Activated T-helper 9 cell treated with anti-CD3 and anti-CD28 coated beads, Interleukin-2, amount 50 U/mL, for 16 hours (primary cell): ENCODE results near the gene ATIC.

ENCODE experiments used
- DNase-seq: peaks from one replicate; pipeline ENCODE4 v3.0.0-alpha.2; 2020; ENCODE audit warnings: low read depth

ATIC gene

DNA sequence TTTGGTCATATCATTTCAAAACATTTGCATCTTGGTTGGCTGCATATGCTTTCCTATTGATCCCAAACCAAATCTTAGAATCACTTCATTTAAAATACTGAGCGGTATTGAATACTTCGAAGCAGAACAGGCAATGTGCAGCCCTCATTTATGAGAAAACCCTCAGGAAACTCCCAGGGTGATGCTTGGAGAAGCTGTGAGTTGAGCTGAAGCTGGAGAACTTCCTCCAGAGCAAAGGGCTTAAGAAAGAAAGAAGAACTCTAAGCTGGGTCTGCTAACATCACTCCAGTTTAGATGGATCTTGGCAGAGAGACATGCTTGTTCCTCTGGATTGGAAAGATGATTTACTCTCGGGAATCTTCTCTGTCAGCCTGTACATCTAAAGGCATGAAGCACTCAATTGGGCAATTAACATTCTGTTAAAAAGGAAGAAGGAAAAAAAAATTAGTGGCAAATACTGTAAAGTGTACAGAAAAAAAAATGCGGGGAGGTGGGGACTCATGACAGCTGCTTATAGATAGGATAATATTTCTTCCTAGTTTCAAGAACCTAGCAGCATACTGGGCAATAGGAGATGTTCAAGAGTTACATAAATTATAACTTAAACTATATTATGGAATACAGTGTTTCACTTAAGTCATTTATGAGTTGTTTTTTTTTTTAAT lies 49.5 kb downstream of the ATIC start:
- no peak for DNase-seq

DNA sequence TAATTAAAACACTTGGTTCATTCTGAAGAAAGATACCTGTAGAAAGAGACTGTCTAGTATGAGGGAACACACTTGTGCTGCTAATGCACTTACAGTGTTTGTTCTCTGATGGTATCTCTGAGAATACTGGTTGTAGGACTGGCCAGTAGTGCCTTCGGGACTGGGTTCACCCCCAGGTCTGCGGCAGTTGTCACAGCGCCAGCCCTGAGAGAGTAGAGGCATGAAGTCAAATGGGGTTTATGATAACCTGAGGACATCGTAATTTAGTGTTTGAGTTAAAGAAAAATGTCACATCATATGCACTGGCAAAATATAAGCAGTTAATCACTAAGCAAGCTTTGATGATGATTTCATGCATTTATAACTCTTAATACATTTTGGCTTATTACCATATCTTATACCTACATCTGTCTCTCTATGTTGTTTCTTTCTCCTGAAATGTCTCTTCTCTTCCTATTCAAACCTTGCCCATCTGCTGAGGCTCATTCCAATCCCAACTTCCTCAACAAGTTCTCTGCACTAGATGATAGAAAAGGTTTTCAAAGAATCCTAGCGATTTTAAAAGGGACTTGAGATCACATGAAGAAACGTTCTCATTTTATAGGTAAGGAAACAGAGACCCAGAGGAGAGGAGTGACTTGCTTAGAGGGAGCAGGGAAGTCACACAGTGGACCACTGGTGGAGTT lies 50.2 kb downstream of the ATIC start:
- DNase-seq, result no peak

GRCh38 chr2:215362562-215362904 lies 50.7 kb downstream of the ATIC start:
- DNase-seq, result no peak

GRCh38 chr2:215363039-215363438 lies 51.2 kb downstream of the ATIC start:
- DNase-seq, result no peak

DNA sequence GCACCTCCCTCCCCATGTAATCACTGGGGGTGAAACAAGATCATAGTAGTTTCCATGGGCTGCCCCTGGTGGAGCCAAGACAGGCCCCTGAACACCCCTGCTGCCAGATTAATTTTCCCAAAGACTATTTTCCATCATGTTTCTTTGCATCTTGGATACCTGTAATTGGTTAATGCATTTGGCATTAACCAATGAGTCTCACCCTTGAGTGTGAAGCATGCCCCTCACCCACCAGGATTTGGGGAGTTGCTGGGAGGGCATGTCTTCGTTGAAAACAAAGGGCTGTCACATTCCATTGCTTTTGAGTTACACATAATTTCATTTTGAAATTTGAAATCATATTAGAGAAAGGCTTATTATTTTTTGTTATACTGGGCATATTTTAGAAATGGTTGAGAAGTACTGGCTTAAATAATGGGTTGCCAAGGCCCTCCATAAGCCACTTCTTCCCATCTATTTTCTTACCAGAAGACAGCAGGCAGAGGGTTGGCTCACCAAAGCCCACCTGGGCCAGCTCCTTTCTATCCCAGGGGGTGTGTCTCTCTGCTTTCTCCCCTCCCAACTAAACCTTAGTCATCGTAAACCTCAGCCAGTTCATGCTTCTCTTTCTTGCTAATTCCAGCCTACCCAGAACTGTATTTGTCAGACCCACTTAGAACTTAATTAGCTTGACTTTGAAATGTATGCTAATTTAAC lies 51.8 kb downstream of the ATIC start:
- no peak for DNase-seq

GRCh38 chr2:215364157-215365155 lies 52.6 kb downstream of the ATIC start:
- no peak for DNase-seq

- no peak for DNase-seq
Measured at GRCh38 chr2:215365184-215365658, 53.4 kb downstream of the ATIC start.

GRCh38 chr2:215366440-215367032 lies 54.7 kb downstream of the ATIC start:
- DNase-seq, result no peak

DNA sequence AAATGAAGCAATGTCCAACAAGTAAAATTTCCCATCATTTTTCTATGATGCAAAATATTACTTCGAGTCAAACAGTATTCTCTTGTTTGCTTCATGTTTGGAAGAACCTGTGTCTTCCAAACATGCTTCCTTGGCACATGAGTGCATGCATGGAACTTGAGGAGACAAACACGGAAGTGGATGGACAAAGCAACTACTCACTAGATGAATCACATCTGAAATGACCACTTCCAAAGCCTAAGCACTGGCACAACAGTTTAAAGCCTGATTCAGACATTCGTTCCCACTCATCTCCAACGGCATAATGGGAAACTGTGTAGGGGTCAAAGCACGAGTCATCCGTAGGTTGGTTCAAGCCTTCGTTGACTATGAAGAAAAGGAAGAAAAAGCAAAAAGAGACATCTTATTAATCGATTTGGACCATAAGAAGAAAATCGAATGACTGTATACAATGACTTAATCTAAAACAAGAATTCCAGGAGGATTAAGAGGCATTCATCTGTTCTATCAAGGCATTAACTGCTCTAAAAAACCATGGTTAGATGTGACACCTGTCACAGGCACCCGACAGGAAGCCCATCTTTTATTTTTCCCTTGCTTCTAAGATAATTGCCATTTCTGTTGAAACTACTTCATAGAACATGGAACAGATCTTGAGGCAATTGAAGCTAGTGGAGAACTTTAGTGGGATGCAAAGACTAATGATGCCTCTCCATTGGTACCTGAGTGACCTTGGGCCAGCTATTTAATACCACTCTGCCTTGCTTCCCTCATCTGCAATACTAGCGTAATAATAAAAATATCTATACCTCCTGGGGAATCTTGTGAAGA lies 56.0 kb downstream of the ATIC start:
- DNase-seq, result no peak

DNA sequence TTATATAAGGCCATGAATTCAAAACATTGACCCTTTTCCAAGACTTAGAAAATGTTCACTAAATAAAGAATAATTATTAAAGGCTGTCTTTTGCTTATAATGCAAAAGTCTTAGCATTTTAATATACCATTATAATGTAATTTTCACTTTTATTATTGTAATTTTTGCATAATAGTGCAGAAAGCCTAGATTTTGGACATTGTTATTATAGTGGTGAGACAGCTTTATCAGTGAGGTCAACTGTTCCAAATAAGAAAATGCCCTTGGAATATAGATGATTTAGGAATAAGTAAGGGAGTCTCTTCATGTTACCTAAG lies 56.6 kb downstream of the ATIC start:
- no peak for DNase-seq

- no peak for DNase-seq
Measured at GRCh38 chr2:215369181-215369760, 57.4 kb downstream of the ATIC start.

DNA sequence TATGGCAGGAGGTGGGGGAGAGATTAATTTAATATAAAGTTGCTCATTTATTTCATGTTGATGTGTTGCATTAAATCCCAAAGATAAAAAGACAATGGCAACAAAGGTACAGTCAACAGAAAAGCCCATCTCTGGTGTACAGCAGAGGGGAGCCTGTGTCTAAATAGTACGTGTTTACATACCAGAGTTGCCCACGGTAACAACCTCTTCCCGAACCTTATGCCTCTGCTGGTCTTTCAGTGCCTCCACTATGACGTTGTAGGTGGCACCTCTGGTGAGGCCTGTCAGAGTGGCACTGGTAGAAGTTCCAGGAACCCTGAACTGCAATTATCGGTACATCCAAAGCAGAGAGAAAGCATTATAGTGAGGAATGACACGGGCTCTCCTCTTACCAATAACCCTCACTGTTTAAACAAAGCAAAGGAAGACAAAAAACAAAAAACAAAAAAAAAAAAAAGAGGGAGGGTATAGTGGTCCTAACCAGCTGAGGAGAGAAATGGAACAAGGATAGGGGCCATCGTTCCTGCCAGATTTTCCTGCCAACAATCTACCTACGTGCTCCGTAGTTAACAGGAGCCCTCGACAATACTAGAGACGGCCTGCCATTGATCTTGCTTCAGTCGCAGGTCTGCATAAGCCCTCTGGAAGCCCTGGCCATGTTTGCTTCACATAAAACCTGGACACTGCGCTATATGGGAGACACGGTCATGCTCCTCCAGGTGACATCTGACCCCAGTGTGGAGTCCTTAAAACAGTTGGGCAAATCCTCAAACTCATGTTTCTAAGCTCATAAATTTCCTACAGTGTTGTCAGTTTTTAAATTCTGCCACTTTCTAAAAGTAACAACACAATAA lies 58.5 kb downstream of the ATIC start:
- no peak for DNase-seq

GRCh38 chr2:215371915-215372897 lies 60.3 kb downstream of the ATIC start:
- no peak for DNase-seq

GRCh38 chr2:215372968-215373649 lies 61.2 kb downstream of the ATIC start:
- no peak for DNase-seq

DNA sequence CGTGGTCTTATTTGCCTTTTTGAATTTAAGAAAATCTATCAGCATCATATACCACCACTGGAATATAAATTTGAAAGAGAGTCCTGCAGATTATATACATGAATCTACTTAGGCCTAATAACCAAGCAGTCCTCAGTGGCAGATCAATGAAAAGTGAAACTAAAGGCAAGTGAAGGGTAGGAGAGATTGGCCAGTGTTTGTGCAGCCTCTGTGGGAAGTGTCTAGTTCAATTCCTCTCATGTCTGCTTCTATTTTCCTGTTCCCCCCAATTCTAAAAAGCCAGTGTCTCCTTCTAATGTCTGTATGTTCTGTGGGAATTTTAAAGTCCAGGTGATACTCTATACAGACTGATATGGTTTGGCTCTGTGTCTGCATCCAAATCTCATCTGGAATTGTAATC lies 62.1 kb downstream of the ATIC start:
- no peak for DNase-seq

- DNase-seq, result no peak
Measured at GRCh38 chr2:215374642-215375466, 63.0 kb downstream of the ATIC start.

DNA sequence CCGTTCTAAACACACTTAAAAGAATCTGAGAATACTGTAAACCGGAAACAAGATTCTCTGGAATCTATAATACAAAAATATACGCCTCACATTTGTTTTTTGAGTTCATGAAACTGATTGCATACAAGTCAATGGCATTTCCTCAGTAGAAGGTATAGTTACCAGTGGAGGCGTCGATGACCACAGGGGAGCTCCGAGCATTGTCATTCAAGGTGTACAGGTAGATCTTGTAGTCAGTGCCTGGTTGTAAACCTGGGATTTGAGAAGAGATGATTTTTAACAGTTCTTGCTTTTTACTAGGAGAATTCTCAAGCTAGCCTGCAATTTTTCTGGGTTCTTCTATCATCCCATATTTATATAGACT lies 63.6 kb downstream of the ATIC start:
- no peak for DNase-seq
